GM18526 (cell line): ENCODE data around the gene LRRC37B.

Experiments used
- POLR2A ChIP-seq: IDR thresholded peaks from 3 replicates; pipeline ENCODE4 v1.6.1; 2011; ENCODE audit not compliant: insufficient read length; ENCODE audit errors: extremely low read depth

The LRRC37B gene

DNA sequence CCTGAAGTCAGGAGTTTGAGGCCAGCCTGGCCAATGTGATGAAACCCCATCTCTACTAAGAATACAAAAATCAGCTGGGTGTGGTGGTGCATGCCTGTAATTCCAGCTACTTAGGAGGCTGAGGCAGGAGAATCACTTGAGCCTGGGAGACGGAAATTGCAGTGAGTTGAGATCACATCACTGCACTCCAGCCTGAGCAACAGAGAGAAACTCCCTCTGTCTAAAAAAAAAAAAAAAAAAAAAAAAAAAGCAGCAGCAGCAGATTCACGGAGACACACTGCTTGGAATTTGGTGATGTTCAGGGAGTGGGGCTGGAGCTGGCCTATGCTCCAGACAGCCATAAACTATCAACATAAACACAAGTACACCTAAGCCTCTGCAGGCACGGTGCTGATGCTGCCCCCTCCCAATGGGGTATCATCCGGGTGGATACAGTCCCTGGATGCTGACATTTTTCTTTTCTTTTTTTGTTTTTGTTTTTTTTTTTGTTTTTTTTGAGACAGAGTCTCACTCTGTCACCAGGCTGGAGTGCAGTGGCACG lies 95.5 kb downstream of the LRRC37B start:
- no peak for TF ChIP-seq POLR2A
